Dermis blood vessel endothelial cell (primary cell): Measurements from ENCODE around the gene RBM33. TPM values are rescaled to one million over a fixed set of nuclear protein-coding genes. Genes with fewer than 3 reads are reported as not detected.

ENCODE experiments used
- DNase-seq: peaks from one replicate; pipeline ENCODE4 v3.0.0; 2010
- total RNA-seq: library from RNA; depleted of rRNA; stranded (reverse); fragments of >200 nt; gene quantifications from 2 replicates; pipeline ENCODE4 v1.2.3, GENCODE V29; 2014

RBM33 gene
- total RNA-seq, 1 donor from 2014 or later: 23.1 TPM

- DNase-seq: peak; percentile 73
Measured at GRCh38 chr7:155750255-155751125, 106.0 kb downstream of the RBM33 start.

- DNase-seq: no peak
Measured at GRCh38 chr7:155751409-155751808, 106.9 kb downstream of the RBM33 start.

GRCh38 chr7:155752756-155753445, 108.4 kb downstream of the RBM33 start:
- DNase-seq: no peak

- peak; percentile 18 for DNase-seq
Measured at GRCh38 chr7:155753446-155753965, 109.0 kb downstream of the RBM33 start.

GRCh38 chr7:155754165-155754564, 109.7 kb downstream of the RBM33 start:
- DNase-seq: no peak

GRCh38 chr7:155755026-155755425, 110.6 kb downstream of the RBM33 start:
- DNase-seq: no peak

- DNase-seq: no peak
Measured at GRCh38 chr7:155756322-155756721, 111.9 kb downstream of the RBM33 start.

- DNase-seq: no peak
Measured at GRCh38 chr7:155758348-155758747, 113.9 kb downstream of the RBM33 start.

- no peak for DNase-seq
Measured at GRCh38 chr7:155759740-155760430, 115.4 kb downstream of the RBM33 start.

GRCh38 chr7:155761162-155761561, 116.7 kb downstream of the RBM33 start:
- DNase-seq: no peak

- no peak for DNase-seq
Measured at GRCh38 chr7:155762036-155762435, 117.6 kb downstream of the RBM33 start.

GRCh38 chr7:155762655-155763054, 118.2 kb downstream of the RBM33 start:
- no peak for DNase-seq

GRCh38 chr7:155763122-155763521, 118.7 kb downstream of the RBM33 start:
- DNase-seq: no peak

GRCh38 chr7:155763691-155764437, 119.4 kb downstream of the RBM33 start:
- DNase-seq: peak; percentile 95

GRCh38 chr7:155764438-155764793, 120.0 kb downstream of the RBM33 start:
- no peak for DNase-seq

- no peak for DNase-seq
Measured at GRCh38 chr7:155765458-155765857, 121.0 kb downstream of the RBM33 start.

GRCh38 chr7:155766386-155766785, 121.9 kb downstream of the RBM33 start:
- no peak for DNase-seq

GRCh38 chr7:155766966-155767916, 122.8 kb downstream of the RBM33 start:
- no peak for DNase-seq

GRCh38 chr7:155769701-155770100, 125.2 kb downstream of the RBM33 start:
- DNase-seq: no peak

GRCh38 chr7:155770241-155770640, 125.8 kb downstream of the RBM33 start:
- no peak for DNase-seq

GRCh38 chr7:155773531-155773930, 129.1 kb downstream of the RBM33 start:
- DNase-seq: no peak
